ENCODE results near the gene TMEM253.

Gene TMEM253

DNA sequence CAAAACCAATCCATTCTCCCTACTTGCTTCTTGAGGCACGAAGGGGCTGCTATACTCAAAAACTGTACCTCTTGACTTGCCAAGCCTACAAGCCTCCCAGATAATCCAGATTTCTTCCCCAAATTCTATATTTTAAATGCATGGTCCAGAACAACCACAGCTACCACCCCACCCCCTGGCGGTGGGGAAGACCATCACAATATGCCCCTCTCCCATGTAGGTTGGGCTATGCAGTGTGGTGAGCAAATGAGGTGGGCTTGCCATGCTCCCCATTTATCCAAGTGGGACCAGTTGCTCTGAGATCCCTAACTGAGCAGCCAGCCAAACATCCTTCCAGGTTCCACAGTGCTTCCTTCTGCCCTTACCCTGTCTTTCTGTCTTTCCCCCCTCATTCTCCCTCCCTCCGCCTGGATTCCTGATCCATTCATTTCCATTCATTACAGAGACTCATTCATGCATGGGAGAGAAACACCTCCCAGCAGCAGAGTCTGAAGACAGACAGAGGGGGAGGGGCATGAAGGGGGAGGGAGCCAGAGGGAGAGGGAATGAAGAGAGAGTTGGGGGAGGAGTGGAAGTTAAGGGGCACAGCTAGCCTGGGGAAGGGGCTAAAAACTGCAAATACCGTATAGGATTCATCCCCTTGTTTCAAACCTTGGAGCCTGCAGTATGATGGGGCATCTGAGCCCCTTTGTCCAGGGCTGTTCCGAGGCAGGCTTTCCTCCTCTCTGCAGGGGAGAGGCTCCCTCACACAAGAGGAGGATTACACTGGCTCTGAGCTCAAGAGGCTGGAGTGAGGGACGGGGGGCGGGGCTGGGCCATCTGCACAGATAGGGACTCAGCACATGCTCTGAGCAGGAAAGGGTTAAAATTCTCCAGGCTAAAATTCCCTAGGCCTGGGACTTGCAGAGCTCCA is 6.8 kb upstream of the TMEM253 start:
- no peak overlapping the region for H3K4me3 ChIP-seq (ENCODE audit: low read depth, low read length)
- CTCF ChIA-PET: interaction anchor here (0.9 to 7.8 kb wide), 24 partner anchors 8 to 122 kb away, joined by 3 to 325 read pairs (median 10); partner anchors contain the start of genes ARHGEF40, RNASE13, RNASE7 and SLC39A2
- POLR2A ChIA-PET: interaction anchor here (0.6 to 3.4 kb wide), 3 partner anchors 22 to 410 kb away, joined by 3 to 25 read pairs (median 4); partner anchors contain the start of gene ARHGEF40
- no peak for DNase-seq (ENCODE audit: low read depth, low spot score)
- TF ChIP-seq, protein P1, sequence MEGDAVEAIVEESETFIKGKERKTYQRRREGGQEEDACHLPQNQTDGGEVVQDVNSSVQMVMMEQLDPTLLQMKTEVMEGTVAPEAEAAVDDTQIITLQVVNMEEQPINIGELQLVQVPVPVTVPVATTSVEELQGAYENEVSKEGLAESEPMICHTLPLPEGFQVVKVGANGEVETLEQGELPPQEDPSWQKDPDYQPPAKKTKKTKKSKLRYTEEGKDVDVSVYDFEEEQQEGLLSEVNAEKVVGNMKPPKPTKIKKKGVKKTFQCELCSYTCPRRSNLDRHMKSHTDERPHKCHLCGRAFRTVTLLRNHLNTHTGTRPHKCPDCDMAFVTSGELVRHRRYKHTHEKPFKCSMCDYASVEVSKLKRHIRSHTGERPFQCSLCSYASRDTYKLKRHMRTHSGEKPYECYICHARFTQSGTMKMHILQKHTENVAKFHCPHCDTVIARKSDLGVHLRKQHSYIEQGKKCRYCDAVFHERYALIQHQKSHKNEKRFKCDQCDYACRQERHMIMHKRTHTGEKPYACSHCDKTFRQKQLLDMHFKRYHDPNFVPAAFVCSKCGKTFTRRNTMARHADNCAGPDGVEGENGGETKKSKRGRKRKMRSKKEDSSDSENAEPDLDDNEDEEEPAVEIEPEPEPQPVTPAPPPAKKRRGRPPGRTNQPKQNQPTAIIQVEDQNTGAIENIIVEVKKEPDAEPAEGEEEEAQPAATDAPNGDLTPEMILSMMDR (IDR thresholded peaks at IDR 0.05; ENCODE audit: insufficient read depth, low read length, missing control alignments): peak; percentile 31

DNA sequence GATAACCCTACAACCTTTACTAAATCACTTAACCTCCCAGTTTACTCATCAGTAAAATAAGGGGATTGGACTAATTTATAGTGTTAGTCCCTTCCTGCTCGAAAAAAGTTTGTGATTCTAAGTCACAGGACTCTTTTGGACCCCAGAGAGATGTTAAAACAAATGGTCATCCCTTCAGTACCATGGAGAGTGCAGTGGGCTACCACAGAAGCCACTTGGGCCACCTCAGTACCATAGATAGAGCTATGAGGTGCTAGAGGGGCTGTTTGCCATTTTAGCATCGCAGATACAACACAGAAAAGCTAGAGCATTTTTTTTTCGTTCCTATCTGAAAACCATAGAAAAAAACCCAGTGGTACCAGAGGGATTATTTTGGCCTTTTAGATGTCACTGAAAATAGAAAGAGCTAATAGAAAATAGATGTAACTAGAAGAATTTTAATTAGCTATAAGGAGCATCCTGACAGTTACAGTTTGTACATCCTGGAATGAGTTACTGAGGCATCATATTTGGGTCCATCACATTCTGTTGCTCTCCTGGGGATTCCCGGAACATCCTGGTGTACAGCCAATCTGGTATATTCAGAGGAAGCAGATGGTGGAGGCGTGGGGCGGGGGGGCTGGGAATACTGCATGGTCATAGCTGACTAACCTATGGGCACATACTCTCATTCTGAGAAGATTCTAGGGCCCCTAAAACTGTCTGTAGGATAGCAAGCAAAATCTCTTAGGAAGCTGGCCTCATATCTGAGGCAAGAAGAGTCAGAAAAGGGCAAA is 5.2 kb upstream of the TMEM253 start:
- CTCF ChIA-PET: interaction anchor here (0.8 to 7.8 kb wide), 16 partner anchors 10 to 109 kb away, joined by 3 to 325 read pairs (median 5); partner anchors contain the start of genes ARHGEF40, RNASE8 and TMEM253
- TF ChIP-seq, protein P1 (IDR thresholded peaks at IDR 0.05; ENCODE audit: insufficient read depth, low read length, missing control alignments): no peak
- no peak for DNase-seq (ENCODE audit: low read depth, low spot score)
- H3K4me3 ChIP-seq (ENCODE audit: low read depth, low read length): no peak overlapping the region
- POLR2A ChIA-PET: interaction anchor here (0.6 to 1.5 kb wide), 3 partner anchors 8 to 24 kb away, joined by 3 to 12 read pairs (median 3); partner anchors contain the start of gene ARHGEF40

- no peak overlapping the region for H3K4me3 ChIP-seq (ENCODE audit: low read depth, low read length)
- no peak for DNase-seq (ENCODE audit: low read depth, low spot score)
- CTCF ChIA-PET: interaction anchor here (0.8 to 7.8 kb wide), 15 partner anchors 8 to 398 kb away, joined by 3 to 325 read pairs (median 5); partner anchors contain the start of genes ARHGEF40 and TMEM253
- POLR2A ChIA-PET: interaction anchor here (0.6 to 1.6 kb wide), 5 partner anchors 9 to 438 kb away, joined by 3 to 12 read pairs (median 3); partner anchors contain the start of gene ARHGEF40
- TF ChIP-seq, protein P1 (IDR thresholded peaks at IDR 0.05; ENCODE audit: insufficient read depth, low read length, missing control alignments): no peak
These were observed 4.4 kb upstream of the TMEM253 start for GRCh38 chr14:21096438-21096837.

DNA sequence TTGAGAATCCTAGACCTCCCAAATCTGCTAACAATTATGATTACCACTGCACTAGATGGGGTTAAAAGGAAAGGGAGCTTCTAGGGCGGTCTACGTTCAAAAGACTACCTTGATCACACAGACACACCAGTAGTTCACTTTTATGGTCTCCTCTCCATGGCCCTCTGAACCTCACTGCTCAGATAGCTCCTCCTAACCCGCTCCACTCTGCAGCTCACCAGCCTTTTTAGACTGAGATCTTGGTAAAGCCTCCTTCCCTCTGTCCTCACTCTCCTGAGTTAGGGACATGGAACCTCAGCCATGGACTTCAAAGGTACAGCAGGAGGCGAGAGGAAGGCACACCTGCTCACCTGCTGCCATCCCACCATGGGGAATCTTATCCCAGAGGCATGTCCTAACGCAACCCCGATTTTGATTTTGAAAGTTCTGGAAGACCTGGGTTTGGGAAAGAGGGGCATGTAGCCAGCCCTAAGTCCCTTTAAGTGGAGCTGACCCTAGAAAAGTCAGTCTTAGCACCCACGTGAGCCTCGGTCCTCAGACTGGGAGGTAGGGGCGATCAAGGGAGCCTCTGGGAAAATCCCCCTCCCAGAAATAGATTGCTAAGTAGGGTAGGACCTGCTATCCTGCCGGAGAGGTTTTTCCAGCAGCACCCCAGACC is 3.8 kb upstream of the TMEM253 start:
- ChIA-PET POLR2A (interaction anchor here (0.6 to 1.6 kb wide), 3 partner anchors 13 to 437 kb away, joined by 3 to 6 read pairs (median 4); partner anchors contain the start of gene ARHGEF40), CTCF (interaction anchor here (1.0 to 7.8 kb wide), 12 partner anchors 9 to 399 kb away, joined by 3 to 325 read pairs (median 6); partner anchors contain the start of genes ARHGEF40 and TMEM253)
- TF ChIP-seq, protein P1 (IDR thresholded peaks at IDR 0.05; ENCODE audit: insufficient read depth, low read length, missing control alignments): no peak
- no peak for DNase-seq (ENCODE audit: low read depth, low spot score)
- H3K4me3 ChIP-seq (ENCODE audit: low read depth, low read length): peak overlapping the region; percentile 36

DNA sequence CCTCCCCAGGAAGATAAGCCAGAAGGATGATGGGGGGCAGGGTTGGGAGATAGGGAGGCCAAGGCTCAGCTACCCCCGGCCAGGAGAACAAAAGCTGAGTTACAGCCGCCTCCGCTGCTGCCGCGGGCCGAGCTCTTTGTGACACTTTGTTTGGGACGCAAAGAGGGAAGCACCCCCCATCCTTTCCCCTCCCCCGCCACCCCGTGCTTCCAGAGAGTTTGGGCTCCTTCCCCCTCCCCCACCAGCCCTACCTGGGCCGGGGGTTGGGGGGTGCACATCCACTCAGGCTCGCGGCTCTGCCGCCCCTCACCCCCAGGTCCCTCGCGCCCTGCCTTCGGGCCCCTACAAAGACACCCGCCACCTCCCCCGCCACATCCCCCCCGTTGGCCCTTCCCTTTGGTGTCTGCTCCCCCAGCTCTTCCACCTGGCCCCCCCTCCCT is 3.2 kb upstream of the TMEM253 start:
- H3K4me3 ChIP-seq (ENCODE audit: low read depth, low read length): peak overlapping the region; percentile 36
- ChIA-PET POLR2A (interaction anchor here (1.2 to 1.6 kb wide), 2 partner anchors 14 to 27 kb away, joined by 4 to 6 read pairs; partner anchors contain the start of gene ARHGEF40), CTCF (interaction anchor here (1.5 to 7.8 kb wide), 9 partner anchors 8 to 127 kb away, joined by 5 to 325 read pairs (median 18); partner anchors contain the start of genes ARHGEF40 and TMEM253)
- no peak for DNase-seq (ENCODE audit: low read depth, low spot score)
- TF ChIP-seq, protein P1 (IDR thresholded peaks at IDR 0.05; ENCODE audit: insufficient read depth, low read length, missing control alignments): no peak
